ENCODE measurements around the gene OTOF. TPM values are rescaled to one million over a fixed set of nuclear protein-coding genes. Genes with fewer than 3 reads are reported as not detected.

Gene OTOF
- polyA plus RNA-seq, 2 donors, result 0.04 to 0.20 TPM

Other genes with a start within 250 kb of the OTOF start
- gene HADHA, start 233.5 kb downstream of the OTOF start, polyA plus RNA-seq, result 10 to 100 TPM; 26.4 to 77.1 TPM
- gene HADHB, start 233.2 kb downstream of the OTOF start, polyA plus RNA-seq, result 10 to 100 TPM; 50.0 to 82.4 TPM
- gene SELENOI, start 132.0 kb downstream of the OTOF start, polyA plus RNA-seq, result 1 to 10 TPM; 3.9 to 6.8 TPM
- gene ADGRF3, start 131.3 kb downstream of the OTOF start, polyA plus RNA-seq, result under 1 TPM; 0.11 to 0.12 TPM
- under 1 TPM in 1 of 2 donors, not detected in 1; 0.08 TPM for gene DRC1, start 76.2 kb downstream of the OTOF start, polyA plus RNA-seq
- gene CIB4, start 163.2 kb upstream of the OTOF start, polyA plus RNA-seq, result not detected
- under 1 TPM; 0.16 to 0.76 TPM for gene KCNK3, start 214.6 kb upstream of the OTOF start, polyA plus RNA-seq